SU-DHL-6 (cell line): ENCODE results near the gene VASP.

Experiments
- CTCF ChIP-seq: fragments of 200-600 bp; sonication (generic); IDR thresholded peaks from one replicate; pipeline ENCODE4 v1.5.1; 2017; ENCODE audit warnings: antibody characterized with exemption, mild to moderate bottlenecking, low read length, moderate library complexity; ENCODE audit not compliant: insufficient read depth, poor library complexity, severe bottlenecking
- EZH2phosphoT487 ChIP-seq: fragments of 200-600 bp; sonication (generic), shearing (Covaris generic); conservative IDR thresholded peaks from 2 replicates; pipeline ENCODE4 v1.6.1; 2018; ENCODE audit warnings: mild to moderate bottlenecking, antibody characterized with exemption, low read length, moderate library complexity, mixed read lengths

- TF ChIP-seq EZH2phosphoT487 (no peak), CTCF (no peak)
These were observed 1.2 kb downstream of the VASP start for GRCh38 chr19:45508417-45508860.
